HepG2 (cell line): ENCODE data around the gene GGTLC1. TPM values are rescaled to one million over a fixed set of nuclear protein-coding genes. Genes with fewer than 3 reads are reported as not detected.

Experiments used
- CHD2 ChIP-seq: IDR thresholded peaks from 2 replicates; pipeline ENCODE4 v1.6.1; 2011; ENCODE audit warnings: low read depth, low read length, improper control_type of control experiment
- DNMT3B ChIP-seq: conservative IDR thresholded peaks from 2 replicates; pipeline ENCODE4 v1.6.1; 2016; ENCODE audit warnings: missing biosample characterization, control low read depth
- JARID2 ChIP-seq: sonication (generic); formaldehyde crosslinking; IDR thresholded peaks from 2 replicates; pipeline ENCODE4 v1.8.1; 2023; ENCODE audit warnings: missing genetic modification reagents, inconsistent platforms; ENCODE audit not compliant: insufficient replicate concordance
- SPEN ChIP-seq: sonication (generic); formaldehyde crosslinking; IDR thresholded peaks from 2 replicates; pipeline ENCODE4 v1.5.1; 2020; ENCODE audit warnings: low read depth, mild to moderate bottlenecking, missing genetic modification reagents
- ZNF10 ChIP-seq: sonication (generic); formaldehyde crosslinking; IDR thresholded peaks from 2 replicates; pipeline ENCODE4 v1.4.0; 2020; ENCODE audit warnings: mild to moderate bottlenecking, low read depth, missing genetic modification reagents, borderline replicate concordance
- ZNF350 ChIP-seq: sonication (generic); formaldehyde crosslinking; IDR thresholded peaks from 2 replicates; pipeline ENCODE4 v1.4.0; 2020; ENCODE audit warnings: mild to moderate bottlenecking, low read depth, missing genetic modification reagents, borderline replicate concordance
- ZNF660 ChIP-seq: sonication (generic); formaldehyde crosslinking; IDR thresholded peaks from 2 replicates; pipeline ENCODE4 v1.5.1; 2020; ENCODE audit warnings: mild to moderate bottlenecking, low read depth, missing genetic modification reagents, borderline replicate concordance
- ZSCAN12 ChIP-seq: sonication (generic); formaldehyde crosslinking; IDR thresholded peaks from 2 replicates; pipeline ENCODE4 v1.9.0; 2021; ENCODE audit warnings: mild to moderate bottlenecking, missing genetic modification reagents
- polyA plus RNA-seq, 8 experiments: library from polyadenylated mRNA; depleted of rRNA in 3 of 8; stranded (reverse) in 7 of 8; unstranded in 1 of 8; fragments of >200 nt; fragmentation: Illumina TruSeq in 4 of 8; extraction: Trizol in 4 of 8; gene quantifications; 2 replicates each; pipeline versions ENCODE4 v1.2.1 to v1.2.3, GENCODE V29; 2011 to 2016; ENCODE audit warnings: low read depth in 4 of 8, missing spikeins in 1 of 8, mixed read lengths in 1 of 8; ENCODE audit not compliant: insufficient read depth in 1 of 8
- small RNA-seq, 3 experiments: library from RNA; depleted of rRNA; stranded (forward); fragments of <200 nt; gene quantifications; one replicate each; pipeline ENCODE3, GENCODE V24; 2012; ENCODE audit warnings: low read depth in 2 of 3, low replicate concordance in 1 of 3; ENCODE audit not compliant: insufficient read length in 3 of 3, insufficient read depth in 2 of 3
- total RNA-seq, 5 experiments: library from RNA; depleted of rRNA; stranded (reverse); fragments of >200 nt; fragmentation: Illumina TruSeq; extraction: Trizol; gene quantifications; 2 replicates each; pipeline ENCODE4 v1.2.3, GENCODE V29; 2016; ENCODE audit warnings: low read depth in 1 of 5
- TF ChIP-seq, protein P1 (sequence below): IDR thresholded peaks from 2 replicates; pipeline ENCODE4 v1.6.1; 2016; ENCODE audit warnings: low read depth
- TF ChIP-seq, protein P2 (sequence below): sonication (generic); formaldehyde crosslinking; IDR thresholded peaks from 2 replicates; pipeline ENCODE4 v1.5.0; 2020; ENCODE audit warnings: mild to moderate bottlenecking, missing genetic modification reagents, moderate library complexity

The GGTLC1 gene
- total and polyA plus RNA-seq, 2 of the 13 experiments (the other 11 are each of a cell fraction or from before 2014, with no cell fraction given) = not detected

DNA sequence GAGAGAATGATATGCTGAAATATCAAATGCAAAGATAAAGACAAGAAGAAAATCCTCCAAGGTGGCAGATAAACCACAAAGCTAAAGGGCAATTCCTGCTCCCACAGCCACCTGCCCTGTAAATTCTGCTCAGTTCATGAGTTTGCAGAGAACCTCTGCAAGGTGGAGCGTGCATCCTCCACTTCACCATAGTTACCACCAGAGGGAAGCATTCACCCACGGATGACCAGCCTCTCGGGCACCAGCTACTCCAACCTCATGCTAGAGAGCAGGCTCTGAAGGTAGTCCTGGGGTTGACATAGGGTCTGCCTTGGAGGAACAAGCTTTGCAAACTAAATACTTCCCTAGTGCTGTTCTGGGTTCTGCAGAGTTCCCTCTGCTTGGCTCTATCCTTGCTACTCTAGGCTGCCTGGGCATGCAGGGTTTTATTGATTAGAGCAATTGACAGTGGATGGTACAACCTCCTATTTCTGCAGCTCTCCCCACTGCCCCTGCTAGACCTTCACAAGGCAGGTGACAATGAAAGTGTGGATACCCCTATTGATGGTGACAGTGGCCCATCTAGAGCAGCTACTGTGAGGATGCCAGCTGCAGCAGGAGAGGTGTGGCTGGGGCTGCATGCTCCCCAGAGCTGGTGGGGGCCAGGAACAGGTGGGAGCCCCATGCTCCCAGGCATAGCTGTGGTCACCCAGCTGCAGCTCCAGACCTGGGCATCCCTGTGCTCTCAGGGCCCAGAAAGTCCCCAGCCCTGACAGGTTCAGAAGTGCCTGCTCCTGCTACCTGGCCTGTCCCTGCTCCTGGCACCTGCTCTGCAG, 51.1 kb downstream of the GGTLC1 start (continued):
- peak; percentile 27; the same call in 1 of the 2 replicates for TF ChIP-seq SPEN (CRISPR knock-in tag)
- TF ChIP-seq ZSCAN12 (CRISPR knock-in tag) = no peak
- TF ChIP-seq, protein P1, sequence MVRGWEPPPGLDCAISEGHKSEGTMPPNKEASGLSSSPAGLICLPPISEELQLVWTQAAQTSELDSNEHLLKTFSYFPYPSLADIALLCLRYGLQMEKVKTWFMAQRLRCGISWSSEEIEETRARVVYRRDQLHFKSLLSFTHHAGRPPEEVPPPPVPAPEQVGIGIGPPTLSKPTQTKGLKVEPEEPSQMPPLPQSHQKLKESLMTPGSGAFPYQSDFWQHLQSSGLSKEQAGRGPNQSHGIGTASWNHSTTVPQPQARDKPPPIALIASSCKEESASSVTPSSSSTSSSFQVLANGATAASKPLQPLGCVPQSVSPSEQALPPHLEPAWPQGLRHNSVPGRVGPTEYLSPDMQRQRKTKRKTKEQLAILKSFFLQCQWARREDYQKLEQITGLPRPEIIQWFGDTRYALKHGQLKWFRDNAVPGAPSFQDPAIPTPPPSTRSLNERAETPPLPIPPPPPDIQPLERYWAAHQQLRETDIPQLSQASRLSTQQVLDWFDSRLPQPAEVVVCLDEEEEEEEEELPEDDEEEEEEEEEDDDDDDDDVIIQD (CRISPR knock-in tag) = no peak
- TF ChIP-seq ZNF350 (CRISPR knock-in tag) = no peak
- TF ChIP-seq, protein P2, sequence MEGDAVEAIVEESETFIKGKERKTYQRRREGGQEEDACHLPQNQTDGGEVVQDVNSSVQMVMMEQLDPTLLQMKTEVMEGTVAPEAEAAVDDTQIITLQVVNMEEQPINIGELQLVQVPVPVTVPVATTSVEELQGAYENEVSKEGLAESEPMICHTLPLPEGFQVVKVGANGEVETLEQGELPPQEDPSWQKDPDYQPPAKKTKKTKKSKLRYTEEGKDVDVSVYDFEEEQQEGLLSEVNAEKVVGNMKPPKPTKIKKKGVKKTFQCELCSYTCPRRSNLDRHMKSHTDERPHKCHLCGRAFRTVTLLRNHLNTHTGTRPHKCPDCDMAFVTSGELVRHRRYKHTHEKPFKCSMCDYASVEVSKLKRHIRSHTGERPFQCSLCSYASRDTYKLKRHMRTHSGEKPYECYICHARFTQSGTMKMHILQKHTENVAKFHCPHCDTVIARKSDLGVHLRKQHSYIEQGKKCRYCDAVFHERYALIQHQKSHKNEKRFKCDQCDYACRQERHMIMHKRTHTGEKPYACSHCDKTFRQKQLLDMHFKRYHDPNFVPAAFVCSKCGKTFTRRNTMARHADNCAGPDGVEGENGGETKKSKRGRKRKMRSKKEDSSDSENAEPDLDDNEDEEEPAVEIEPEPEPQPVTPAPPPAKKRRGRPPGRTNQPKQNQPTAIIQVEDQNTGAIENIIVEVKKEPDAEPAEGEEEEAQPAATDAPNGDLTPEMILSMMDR (CRISPR knock-in tag) = peak; percentile 95
- no peak for TF ChIP-seq CHD2
- peak; percentile 44 for TF ChIP-seq JARID2 (CRISPR knock-in tag)
- TF ChIP-seq DNMT3B (CRISPR knock-in tag) = no peak
- no peak for TF ChIP-seq ZNF660 (CRISPR knock-in tag)
- TF ChIP-seq ZNF10 = no peak
- TF ChIP-seq, all 625 proteins: peak for 34

Small RNA genes within 50 kb of the gene (small RNA-seq; reads per million reads assigned to genes)
- 0 reads per million in 3 experiments for gene AL133466.1

Other genes with a start within 250 kb of the GGTLC1 start
- not detected in 2 replicates for gene CST1, start 237.8 kb downstream of the GGTLC1 start, total RNA-seq (2016; rRNA removed; fragmentation: Illumina TruSeq; extraction: Trizol)
- gene CST1, start 237.8 kb downstream of the GGTLC1 start, polyA plus RNA-seq (2011; rRNA removed) = 0.09 and 0.22 TPM in 2 replicates
- gene CST2, start 162.1 kb downstream of the GGTLC1 start, total RNA-seq (2016; rRNA removed; fragmentation: Illumina TruSeq; extraction: Trizol) = not detected in 2 replicates
- gene CST2, start 162.1 kb downstream of the GGTLC1 start, polyA plus RNA-seq (2011; rRNA removed) = not detected in 2 replicates
- gene CST5, start 109.0 kb downstream of the GGTLC1 start, total RNA-seq (2016; rRNA removed; fragmentation: Illumina TruSeq; extraction: Trizol) = not detected in 2 replicates
- gene CST5, start 109.0 kb downstream of the GGTLC1 start, polyA plus RNA-seq (2011; rRNA removed) = 0.16 TPM in 1 of 2 replicates, not detected in the other